KOPT-K1 (cell line): Measurements from ENCODE around the gene FAM174C.

Experiments used
- H3K27ac ChIP-seq: fragments of 200-600 bp; sonication (generic); 2 replicates; pipeline ENCODE4 v1.5.1; 2016; ENCODE audit warnings: antibody characterized with exemption, mild to moderate bottlenecking, low read depth, low read length; ENCODE audit not compliant: poor library complexity, severe bottlenecking
- H3K36me3 ChIP-seq: fragments of 200-600 bp; sonication (generic); 2 replicates; pipeline ENCODE4 v1.5.1; 2017; ENCODE audit warnings: antibody characterized with exemption, mild to moderate bottlenecking, low read length, moderate library complexity; ENCODE audit not compliant: insufficient read depth
- H3K9me3 ChIP-seq: fragments of 200-600 bp; sonication (generic); 2 replicates; pipeline ENCODE4 v1.5.1; 2017; ENCODE audit warnings: antibody characterized with exemption, low read length, mild to moderate bottlenecking; ENCODE audit not compliant: insufficient read depth, poor library complexity, severe bottlenecking

FAM174C gene

DNA sequence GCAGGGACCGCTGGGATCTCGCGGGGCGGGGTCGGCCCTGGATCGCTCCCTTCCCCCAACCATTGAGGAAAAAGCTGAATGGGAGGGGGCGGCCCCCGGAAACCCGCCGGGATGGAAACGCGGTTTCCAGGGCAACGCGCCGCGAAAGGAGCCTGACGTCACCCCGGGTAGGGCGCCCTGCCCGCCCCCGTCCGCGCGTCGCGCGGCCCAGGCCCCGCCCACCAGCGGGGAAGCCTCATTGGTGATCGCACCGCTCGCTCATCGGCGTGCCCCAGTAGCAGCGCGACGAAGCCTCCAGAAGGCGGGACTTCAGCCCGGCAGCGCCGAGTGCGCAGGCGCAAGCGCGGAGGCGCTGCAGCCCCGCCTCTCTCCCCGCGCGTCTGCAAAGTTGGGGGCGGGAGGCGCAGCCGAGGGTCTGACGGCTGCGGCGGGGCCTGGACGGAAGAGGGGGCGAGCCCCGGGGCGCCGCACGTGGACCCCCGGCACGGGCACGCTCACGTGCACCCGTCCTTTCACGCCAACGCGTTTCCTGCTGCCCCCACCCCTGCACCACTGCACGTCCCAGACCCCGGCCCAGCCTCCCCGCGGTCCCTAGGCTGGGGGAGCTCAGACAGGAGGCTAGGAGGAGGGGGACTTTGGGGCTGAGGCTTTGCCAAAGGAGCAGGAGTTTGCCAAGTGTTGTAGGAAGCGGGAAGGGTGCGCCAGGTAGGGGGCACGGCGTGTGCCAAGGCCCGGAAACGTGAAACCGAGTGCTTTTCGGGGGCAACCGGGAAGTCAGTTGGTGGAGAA is 14.4 kb upstream of the FAM174C start:
- H3K27ac ChIP-seq = peak overlapping the region; percentile 88
- no peaks in the 10 kb centered on the region for H3K9me3 ChIP-seq
- H3K36me3 ChIP-seq = peaks cover 25% of the 10 kb centered on the region

- H3K27ac ChIP-seq = peak overlapping the region; percentile 87
Measured at GRCh38 chr19:1261538-1261797, 13.9 kb upstream of the FAM174C start.

GRCh38 chr19:1261798-1262622 is 13.3 kb upstream of the FAM174C start:
- H3K9me3 ChIP-seq = no peaks in the 10 kb centered on the region
- H3K27ac ChIP-seq = peak overlapping the region; percentile 87
- H3K36me3 ChIP-seq = peaks cover 14% of the 10 kb centered on the region

More at GRCh38 chr19:1261538-1261797, 13.9 kb upstream of the FAM174C start:
- Histone ChIP-seq H3K36me3 (peaks cover 20% of the 10 kb centered on the region), H3K9me3 (no peaks in the 10 kb centered on the region)

- H3K9me3 ChIP-seq = no peaks in the 10 kb centered on the region
- peaks cover 8% of the 10 kb centered on the region for H3K36me3 ChIP-seq
- peak overlapping the region; percentile 87 for H3K27ac ChIP-seq
Measured at GRCh38 chr19:1262623-1263123, 12.7 kb upstream of the FAM174C start.

DNA sequence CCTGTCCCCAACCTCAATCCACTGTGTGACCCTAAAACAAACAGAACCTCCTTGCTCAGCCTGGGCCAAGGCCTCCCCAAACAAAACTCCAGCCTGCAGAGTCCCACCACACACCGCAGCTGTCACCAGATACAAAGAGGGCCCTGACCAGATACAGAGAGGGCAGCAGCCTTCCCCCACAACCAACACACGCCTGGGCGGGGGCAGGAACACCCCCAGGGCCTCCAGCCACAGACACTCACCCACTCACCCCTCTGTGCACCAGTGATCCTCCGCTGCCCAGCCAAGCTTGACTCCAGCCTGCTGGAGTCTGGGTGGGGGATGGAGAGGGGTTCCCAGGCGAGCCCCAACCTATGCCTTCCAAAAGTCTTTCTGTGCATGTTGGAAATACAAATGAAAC is 12.1 kb upstream of the FAM174C start:
- peaks cover 3% of the 10 kb centered on the region; the same call in 1 of the 2 replicates for H3K36me3 ChIP-seq
- H3K9me3 ChIP-seq = no peaks in the 10 kb centered on the region
- no peak overlapping the region for H3K27ac ChIP-seq

DNA sequence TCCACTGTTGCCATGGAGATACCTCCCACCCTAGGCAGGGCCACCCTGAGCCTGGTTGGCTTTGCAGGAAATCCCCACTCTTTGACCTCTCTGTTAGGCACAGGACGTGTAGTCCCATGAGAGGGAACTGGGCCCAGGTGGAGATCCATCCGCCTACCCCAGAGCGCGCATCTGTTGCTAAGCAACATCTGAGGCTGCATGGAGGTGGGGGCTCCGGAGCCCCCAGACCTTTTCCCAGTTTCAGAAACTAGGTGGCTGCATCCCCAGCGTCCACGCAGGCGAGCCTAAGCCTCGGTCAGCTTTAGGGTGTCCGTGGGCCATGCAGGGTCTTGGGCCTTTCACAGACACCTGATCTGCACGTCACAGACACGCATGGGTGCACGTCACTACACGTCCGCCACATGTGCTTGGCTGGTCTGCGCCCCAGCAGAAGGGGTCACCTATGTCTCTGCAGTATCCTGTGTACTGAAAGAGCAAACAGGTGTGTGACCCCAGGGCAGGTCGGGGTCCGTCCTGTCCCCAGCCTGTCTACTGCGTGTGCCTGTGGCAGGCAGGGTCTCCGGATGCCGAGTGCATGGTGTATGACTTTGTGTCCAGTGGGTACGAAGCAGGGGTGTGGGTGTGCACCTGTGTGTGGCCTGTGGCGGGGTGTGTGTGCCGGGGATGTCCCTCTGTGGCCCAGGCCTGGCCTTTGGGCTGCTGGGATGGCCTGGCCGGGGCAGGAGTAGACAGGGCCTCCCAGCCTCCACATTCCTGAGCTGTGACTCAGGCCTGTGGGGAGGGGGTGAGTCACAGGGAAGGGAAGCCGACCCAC is 10.3 kb upstream of the FAM174C start:
- H3K36me3 ChIP-seq = 0 out of 2 replicates have a peak, but pooled peaks cover under 1% of the 10 kb centered on the region
- H3K9me3 ChIP-seq = no peaks in the 10 kb centered on the region
- no peak overlapping the region for H3K27ac ChIP-seq

- Histone ChIP-seq H3K27ac (no peak overlapping the region), H3K36me3 (peaks cover 8% of the 10 kb centered on the region), H3K9me3 (no peaks in the 10 kb centered on the region)
Measured at GRCh38 chr19:1265615-1266128, 9.7 kb upstream of the FAM174C start.

DNA sequence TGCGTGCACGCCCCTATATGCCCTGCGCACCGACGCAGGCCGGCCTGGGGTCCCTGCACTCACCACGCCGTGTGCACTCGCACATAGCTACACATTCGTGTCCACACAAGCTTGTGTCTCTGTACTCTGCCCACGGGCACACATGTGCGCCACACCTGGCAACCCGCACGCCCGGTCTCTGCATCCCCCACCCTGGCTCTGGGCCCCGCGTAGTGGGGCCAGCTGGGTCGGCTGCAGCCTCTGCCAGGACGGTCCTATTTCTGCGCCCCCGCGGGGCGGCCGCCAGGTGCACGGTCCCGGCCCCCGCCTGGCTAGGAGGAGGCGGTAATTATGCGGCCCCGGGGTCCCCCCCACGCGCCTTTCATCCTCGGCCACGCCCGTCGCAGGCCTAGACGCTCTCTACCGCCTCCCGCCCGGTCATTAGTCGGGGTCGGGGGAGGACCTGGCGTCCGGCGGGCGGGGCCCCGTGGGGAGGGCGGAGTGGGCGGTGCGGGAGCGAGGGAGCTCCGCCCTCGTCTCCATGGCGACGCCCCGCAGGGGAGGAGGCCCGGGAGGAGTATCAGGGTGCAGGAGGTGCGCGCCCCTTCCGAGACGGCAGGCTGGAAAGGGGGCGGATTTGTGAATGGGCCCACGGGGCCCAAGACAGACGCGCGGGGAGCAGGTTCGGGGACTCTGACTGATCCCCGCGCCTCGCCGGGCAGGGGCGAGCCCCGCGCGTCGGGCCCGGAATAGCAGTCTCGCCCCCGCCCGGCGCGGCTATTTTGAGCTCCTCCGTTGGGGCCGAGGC is 9.0 kb upstream of the FAM174C start:
- peaks cover 14% of the 10 kb centered on the region for H3K36me3 ChIP-seq
- H3K9me3 ChIP-seq = no peaks in the 10 kb centered on the region
- peak overlapping the region; percentile 21 for H3K27ac ChIP-seq

DNA sequence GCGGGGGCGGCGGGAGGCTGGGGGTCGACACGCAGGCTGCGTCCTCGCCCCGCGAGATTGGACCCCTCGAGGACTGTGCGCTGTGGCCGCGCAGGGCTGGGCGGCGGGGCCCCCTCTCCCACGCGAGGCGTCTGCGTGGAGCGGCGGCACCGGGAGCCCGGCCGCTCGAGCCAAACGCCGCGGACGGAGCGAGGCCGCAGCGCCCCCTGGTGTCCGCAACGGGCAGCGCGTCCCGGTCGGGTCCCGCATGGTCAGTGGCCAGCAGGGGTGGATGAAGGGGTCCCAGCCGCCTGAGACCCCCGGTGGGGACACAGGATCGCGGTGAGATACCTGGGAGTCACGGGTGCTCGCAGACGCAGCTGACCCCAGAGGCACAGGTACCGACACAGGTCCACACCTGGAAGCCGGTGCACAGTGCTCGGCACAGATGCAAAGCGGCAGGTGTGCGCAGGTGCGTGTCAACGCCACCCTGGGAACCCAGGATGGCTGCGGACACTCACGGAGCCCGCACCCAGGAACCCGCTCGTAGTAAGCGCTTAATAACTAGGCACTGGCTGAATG is 8.3 kb upstream of the FAM174C start:
- H3K9me3 ChIP-seq = no peaks in the 10 kb centered on the region
- peak overlapping the region; percentile 21 for H3K27ac ChIP-seq
- H3K36me3 ChIP-seq = peaks cover 21% of the 10 kb centered on the region

DNA sequence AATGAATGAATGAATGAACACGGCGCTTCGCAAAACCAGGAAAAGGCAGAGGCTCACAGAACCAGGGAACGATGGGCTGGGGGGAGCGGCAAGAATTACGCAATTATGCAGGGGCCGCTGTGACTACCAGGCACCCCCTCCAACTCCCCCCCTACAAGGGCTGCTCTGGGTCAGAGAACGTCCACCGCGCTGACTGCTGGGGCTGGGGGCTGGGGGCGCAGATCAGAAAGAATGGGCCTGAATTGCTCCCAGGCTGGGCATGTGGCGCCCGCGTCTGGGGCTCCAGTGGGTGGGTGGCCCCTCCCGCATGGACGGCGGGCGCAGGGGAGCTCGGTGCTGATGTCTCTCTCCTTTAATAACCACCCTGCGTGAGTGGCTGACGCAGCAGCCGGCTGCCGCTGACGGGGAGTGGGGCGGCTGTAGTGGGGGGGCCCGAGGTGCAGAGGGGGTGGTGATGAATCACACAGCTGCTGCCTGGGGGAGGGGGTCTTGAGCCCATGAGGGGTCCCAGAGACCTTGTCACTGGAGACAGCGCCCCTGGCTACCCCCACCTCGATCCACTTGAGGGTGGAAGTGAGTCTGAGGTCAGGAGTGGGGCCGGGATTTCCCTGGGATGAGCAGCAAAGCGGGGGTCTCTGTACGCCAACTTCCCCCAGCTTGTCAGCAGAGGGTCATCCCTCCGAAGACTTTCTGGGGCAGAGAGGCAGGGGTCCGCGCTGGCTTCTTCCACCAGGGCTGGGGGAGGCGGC is 7.7 kb upstream of the FAM174C start:
- Histone ChIP-seq H3K9me3 (no peaks in the 10 kb centered on the region), H3K27ac (no peak overlapping the region), H3K36me3 (peaks cover 27% of the 10 kb centered on the region)

- Histone ChIP-seq H3K27ac (peak overlapping the region; percentile 95), H3K9me3 (no peaks in the 10 kb centered on the region), H3K36me3 (peaks cover 35% of the 10 kb centered on the region)
Measured at GRCh38 chr19:1268226-1269064, 6.9 kb upstream of the FAM174C start.

- Histone ChIP-seq H3K9me3 (no peaks in the 10 kb centered on the region), H3K36me3 (peaks cover 42% of the 10 kb centered on the region), H3K27ac (peak within 1 kb of the TSS; percentile 95)
Measured at GRCh38 chr19:1269065-1269477, 6.3 kb upstream of the FAM174C start, which contains the start of gene CIRBP. Gene CIRBP, plus strand, starts transcription at chr19:1269332. Its CDS starts 1,602 bp downstream, at chr19:1270934.
